Urinary bladder (tissue), 4 donors: ENCODE data around the gene SPON1. TPM values are rescaled to one million over a fixed set of nuclear protein-coding genes. Genes with fewer than 3 reads are reported as not detected.
"Not testable (repeated sequence)": the region's sequence is repeated elsewhere in the genome, so short reads cannot be mapped to it uniquely, and the experiment has no call there.

Experiments used
- DNase-seq: peaks from one replicate; pipeline ENCODE4 v3.0.0-alpha.2; 2015; ENCODE audit errors: extremely low spot score
- H3K27ac ChIP-seq: one replicate; pipeline ENCODE4 v1.5.1; 2013; ENCODE audit warnings: low read depth, mild to moderate bottlenecking, moderate library complexity
- H3K36me3 ChIP-seq: one replicate; pipeline ENCODE4 v1.6.1; 2013; ENCODE audit warnings: mild to moderate bottlenecking, moderate library complexity; ENCODE audit not compliant: insufficient read depth
- H3K4me1 ChIP-seq: one replicate; pipeline ENCODE4 v1.6.1; 2013; ENCODE audit warnings: mild to moderate bottlenecking, moderate library complexity; ENCODE audit not compliant: insufficient read depth
- H3K4me3 ChIP-seq: one replicate; pipeline ENCODE4 v1.5.1; 2013; ENCODE audit warnings: low read depth, low read length
- whole genome bisulfite sequencing: extraction: QIAGEN DNeasy Blood & Tissue Kit; methylation state at CpG from one replicate; pipeline ENCODE4 v1.1.7; 2013; 5-methylcytosine and 5-hydroxymethylcytosine counted together
- polyA plus RNA-seq: library from polyadenylated mRNA; stranded (reverse); fragments of 200-250 nt; gene quantifications from one replicate; pipeline ENCODE4 v1.2.3, GENCODE V29; 2013
- total RNA-seq: library from RNA; depleted of rRNA; stranded (reverse); fragments of >200 nt; gene quantifications from one replicate; pipeline ENCODE4 v1.2.3, GENCODE V29; 2014
- donor health status: healthy with polysubstance abuse.
- donor health status: healthy.

The SPON1 gene
- total and polyA plus RNA-seq, 2 donors = 71.5 to 131 TPM

GRCh38 chr11:13972944-13973343, 10.4 kb downstream of the SPON1 start:
- Histone ChIP-seq H3K4me1 (no peaks in the 10 kb centered on the region), H3K36me3 (no peaks in the 10 kb centered on the region), H3K27ac (no peak overlapping the region), H3K4me3 (no peak overlapping the region)
- no peak for DNase-seq
- WGBS = 81% methylated on average over 3 of the region's 3 CpGs

DNA sequence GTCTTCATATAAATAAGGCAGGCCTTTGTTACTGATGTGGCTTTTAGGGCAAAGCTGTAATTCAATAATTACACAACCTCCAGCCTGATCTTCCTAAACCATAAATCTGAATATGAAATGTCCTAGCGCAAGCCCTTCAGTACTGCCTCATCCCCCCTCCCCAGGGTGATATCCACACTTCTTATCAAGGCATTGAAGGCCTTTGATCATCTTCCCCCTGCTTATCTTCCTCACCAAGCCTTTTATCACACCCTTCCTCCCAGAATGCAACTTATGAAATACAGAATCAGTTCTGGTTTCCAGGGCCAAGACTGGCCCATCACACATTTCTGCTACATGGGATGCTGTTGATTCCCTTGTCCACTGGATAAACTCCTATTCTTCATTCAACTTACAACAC, 12.1 kb downstream of the SPON1 start:
- H3K4me1 ChIP-seq = no peaks in the 10 kb centered on the region
- H3K27ac ChIP-seq = no peak overlapping the region
- WGBS = 95% methylated on average over 1 of the region's 1 CpG
- no peak overlapping the region for H3K4me3 ChIP-seq
- no peaks in the 10 kb centered on the region for H3K36me3 ChIP-seq
- DNase-seq = no peak

DNA sequence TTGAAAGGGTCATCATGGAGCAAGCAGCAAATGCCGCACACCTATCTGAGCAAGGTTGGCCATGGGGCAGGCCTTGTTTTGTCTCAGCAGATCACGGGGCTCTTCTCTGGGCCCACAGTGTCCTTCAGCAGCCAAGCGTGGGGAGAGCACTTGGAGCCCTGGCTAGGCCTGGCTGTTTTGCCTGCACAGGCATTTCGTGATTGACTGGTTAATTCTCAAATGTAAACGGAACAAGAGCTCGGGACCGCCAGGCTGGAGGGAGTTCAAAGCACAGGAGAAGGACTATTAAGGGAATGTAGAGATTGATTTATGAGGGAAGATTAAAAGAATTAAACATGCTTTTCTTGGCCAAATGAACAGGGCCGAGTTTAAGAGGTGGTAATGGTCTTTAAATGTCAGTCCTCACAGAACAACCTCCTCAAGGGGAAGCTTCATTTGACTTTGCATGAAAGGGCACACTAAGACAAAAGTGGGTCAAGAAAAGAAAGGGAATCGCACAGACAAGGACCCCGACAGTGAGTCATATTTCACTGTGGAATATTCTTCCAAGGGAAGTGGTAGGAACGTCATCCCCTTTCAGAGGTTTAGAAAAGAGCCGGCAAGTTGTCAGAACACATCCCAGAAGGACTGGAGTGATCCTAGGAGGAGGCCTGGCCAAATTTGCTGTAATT, 20.7 kb downstream of the SPON1 start:
- peak; percentile 79 for DNase-seq
- Histone ChIP-seq H3K4me3 (no peak overlapping the region), H3K27ac (peak overlapping the region; percentile 28), H3K4me1 (peaks cover 3% of the 10 kb centered on the region), H3K36me3 (no peaks in the 10 kb centered on the region)
- 23% methylated on average over 12 of the region's 12 CpGs for WGBS

DNA sequence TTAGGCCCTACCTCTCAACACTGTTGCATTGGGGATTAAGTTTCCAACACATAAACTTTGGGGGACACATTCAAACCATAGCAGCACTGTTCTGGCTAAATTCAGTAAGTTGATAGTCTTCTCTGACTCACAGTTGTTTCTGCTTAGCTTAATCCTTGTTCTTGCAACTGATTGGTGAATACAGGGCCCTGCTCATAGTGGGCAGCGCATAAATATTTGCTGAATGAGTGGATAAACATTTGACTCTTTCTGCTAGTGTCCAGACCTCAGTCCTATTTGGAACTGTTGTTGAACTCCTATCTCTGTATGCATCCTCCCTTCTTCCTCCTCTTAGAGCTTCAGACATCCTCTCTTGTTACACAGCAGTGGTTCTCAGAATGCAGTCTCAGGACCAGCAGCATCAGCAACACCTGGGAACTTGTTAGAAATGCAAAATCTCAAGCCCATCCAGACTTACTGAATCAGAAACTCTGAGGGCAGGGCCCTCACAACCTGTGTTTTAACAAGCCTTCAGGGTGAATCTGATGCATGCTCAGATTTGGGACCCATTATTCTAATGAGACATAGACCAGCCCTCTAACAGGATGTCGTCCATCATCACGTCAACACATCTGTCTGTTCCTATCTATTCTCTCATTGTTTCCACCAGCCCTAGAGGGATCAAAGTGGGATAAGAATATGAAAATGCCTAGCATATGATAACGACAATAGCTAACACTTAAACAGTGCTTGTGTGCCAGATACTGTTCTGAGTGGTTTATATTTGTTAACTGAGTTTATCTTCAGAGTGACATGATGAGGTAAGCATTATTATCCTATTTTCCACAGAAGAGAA, 22.3 kb downstream of the SPON1 start:
- no peak for DNase-seq
- Histone ChIP-seq H3K4me1 (peaks cover 3% of the 10 kb centered on the region), H3K36me3 (no peaks in the 10 kb centered on the region), H3K27ac (peak overlapping the region; percentile 57), H3K4me3 (no peak overlapping the region)
- 39% methylated on average over 4 of the region's 4 CpGs for WGBS

- H3K36me3 ChIP-seq, DNase-seq, H3K4me1 ChIP-seq, H3K4me3 ChIP-seq, H3K27ac ChIP-seq: not testable (repeated sequence)
- 93% methylated on average over 5 of the region's 5 CpGs for WGBS
These were observed 24.2 kb downstream of the SPON1 start for GRCh38 chr11:13986695-13987094.

- DNase-seq = peak; percentile 31
- H3K36me3 ChIP-seq, H3K4me1 ChIP-seq, H3K27ac ChIP-seq, H3K4me3 ChIP-seq: not testable (repeated sequence)
- WGBS = 31% methylated on average over 15 of the region's 15 CpGs
These were observed 29.8 kb downstream of the SPON1 start for GRCh38 chr11:13992158-13992856.

DNA sequence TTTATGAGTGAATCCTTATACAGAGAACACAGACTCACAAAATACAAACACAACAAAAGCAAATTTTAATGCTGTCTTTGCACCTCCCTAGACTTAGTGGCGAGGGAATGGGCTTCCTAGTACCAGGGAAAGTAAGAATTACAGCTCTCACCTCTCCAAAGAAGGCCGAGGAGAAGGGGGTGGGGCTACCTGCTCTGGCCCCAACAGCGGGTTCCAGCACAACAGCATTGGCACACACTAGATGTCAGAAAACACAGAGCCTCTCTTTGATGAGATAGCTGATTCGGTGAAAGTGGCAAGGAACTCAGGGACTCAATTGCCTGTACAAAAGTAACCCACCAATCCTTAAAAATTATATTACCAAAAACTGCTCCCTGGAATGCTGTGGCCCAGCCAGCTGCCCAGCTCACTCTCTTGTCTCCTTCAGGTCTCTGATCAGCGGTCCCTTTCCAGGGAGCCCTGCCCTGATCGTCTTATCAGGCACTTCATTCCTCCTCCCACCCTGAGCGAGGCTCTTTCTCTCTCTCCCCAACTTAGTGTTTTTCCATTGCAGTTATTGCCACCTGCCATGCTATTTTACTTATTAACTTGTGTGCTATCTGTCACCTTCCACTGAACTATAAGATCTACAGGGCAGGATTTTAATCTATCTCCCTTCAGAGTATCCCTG, 30.7 kb downstream of the SPON1 start:
- H3K36me3 ChIP-seq = no peaks in the 10 kb centered on the region
- H3K4me1 ChIP-seq = peaks cover 1% of the 10 kb centered on the region
- no peak for DNase-seq
- H3K4me3 ChIP-seq = no peak overlapping the region
- H3K27ac ChIP-seq = no peak overlapping the region
- 88% methylated on average over 7 of the region's 7 CpGs for WGBS

- Histone ChIP-seq H3K4me3 (no peak overlapping the region), H3K27ac (no peak overlapping the region), H3K36me3 (no peaks in the 10 kb centered on the region), H3K4me1 (peaks cover 1% of the 10 kb centered on the region)
- WGBS = 95% methylated on average over 4 of the region's 4 CpGs
- no peak for DNase-seq
These were observed 35.4 kb downstream of the SPON1 start for GRCh38 chr11:13997881-13998280.

DNA sequence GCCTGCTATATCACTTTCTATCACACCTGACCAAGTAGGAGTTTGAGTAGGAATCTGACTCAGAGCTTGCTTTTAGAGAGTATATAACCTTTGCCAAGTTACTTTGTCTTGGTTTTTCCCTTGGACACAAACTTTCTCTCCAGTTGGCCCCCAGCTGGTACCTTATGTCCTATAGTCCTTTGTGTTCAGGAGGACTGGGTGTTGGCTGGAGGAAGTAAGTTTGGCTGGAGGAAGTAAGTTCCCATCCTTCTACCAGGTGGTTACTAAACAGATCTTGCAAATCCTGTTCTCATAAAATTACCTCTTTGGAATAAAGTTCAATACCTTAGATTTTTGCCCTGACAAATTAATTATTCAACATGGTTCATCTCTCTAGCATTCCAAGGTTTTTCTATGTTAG, 37.2 kb downstream of the SPON1 start:
- no peak for DNase-seq
- H3K4me1 ChIP-seq = no peaks in the 10 kb centered on the region
- no peak overlapping the region for H3K4me3 ChIP-seq
- no peaks in the 10 kb centered on the region for H3K36me3 ChIP-seq
- H3K27ac ChIP-seq = no peak overlapping the region

DNA sequence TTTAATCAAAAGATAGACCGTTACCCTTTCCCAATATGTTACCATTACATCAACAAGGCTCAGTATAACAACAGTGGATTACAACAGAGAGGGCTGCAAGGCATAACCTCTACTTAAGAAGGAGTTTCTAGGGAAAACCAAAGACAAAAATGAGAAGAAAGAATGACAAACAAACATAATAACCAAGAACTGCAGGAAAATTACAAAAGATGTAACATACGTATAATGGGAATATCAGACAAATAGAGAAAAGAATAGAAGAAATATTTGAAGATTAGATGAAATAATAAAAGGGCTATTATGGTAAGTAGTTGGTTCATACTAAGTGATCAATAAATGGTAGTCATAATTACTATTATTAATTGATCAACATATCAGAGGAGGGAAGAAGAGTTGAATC, 39.1 kb downstream of the SPON1 start:
- Histone ChIP-seq H3K36me3 (no peaks in the 10 kb centered on the region), H3K27ac (no peak overlapping the region), H3K4me3 (no peak overlapping the region), H3K4me1 (no peaks in the 10 kb centered on the region)
- no peak for DNase-seq
- 99% methylated on average over 2 of the region's 2 CpGs for WGBS

DNA sequence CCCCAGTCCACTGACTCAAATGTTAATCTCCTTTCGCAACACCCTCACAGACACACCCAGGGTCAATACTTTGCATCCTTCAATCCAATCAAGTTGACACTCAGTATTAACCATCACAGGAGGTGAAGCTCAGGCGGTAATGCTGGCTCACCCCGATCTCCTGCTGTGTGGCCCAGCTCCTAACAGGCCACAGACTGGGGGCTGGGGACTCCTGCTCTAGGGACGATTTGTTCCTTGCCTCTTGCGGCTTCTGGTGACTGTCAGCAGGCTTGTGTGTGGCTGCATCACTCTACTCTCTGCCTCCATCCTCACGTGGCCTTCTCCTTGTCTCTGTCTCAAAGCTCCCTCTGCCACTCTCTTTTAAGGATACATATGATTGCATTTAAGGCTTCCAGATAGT, 45.0 kb downstream of the SPON1 start:
- peaks cover 2% of the 10 kb centered on the region for H3K4me1 ChIP-seq
- no peak overlapping the region for H3K4me3 ChIP-seq
- H3K27ac ChIP-seq = no peak overlapping the region
- no peaks in the 10 kb centered on the region for H3K36me3 ChIP-seq
- DNase-seq = no peak
- 89% methylated on average over 6 of the region's 6 CpGs for WGBS

GRCh38 chr11:14010665-14011064, 48.1 kb downstream of the SPON1 start:
- Histone ChIP-seq H3K4me1 (peaks cover 2% of the 10 kb centered on the region), H3K4me3 (no peak overlapping the region), H3K36me3 (no peaks in the 10 kb centered on the region), H3K27ac (no peak overlapping the region)
- no peak for DNase-seq
- WGBS = 63% methylated on average over 3 of the region's 3 CpGs

- no peak for DNase-seq
- Histone ChIP-seq H3K36me3 (no peaks in the 10 kb centered on the region), H3K4me1 (peaks cover 2% of the 10 kb centered on the region), H3K4me3 (no peak overlapping the region), H3K27ac (no peak overlapping the region)
- WGBS = 88% methylated on average over 4 of the region's 4 CpGs
These were observed 50.3 kb downstream of the SPON1 start for GRCh38 chr11:14012846-14013245.
